IMR-90 (cell line): ENCODE results near the gene AKAP4. TPM values are rescaled to one million over a fixed set of nuclear protein-coding genes. Genes with fewer than 3 reads are reported as not detected.

Experiments used
- ATAC-seq: fragments of 200-7000 bp; cut with Tn5 transposase; 2 replicates; pipeline ENCODE4 v1.9.1; 2020; ENCODE audit warnings: low read depth, mild to moderate bottlenecking, moderate library complexity
- BruUV-seq: library from RNA; stranded (reverse); fragments of 400-500 nt; replicated peaks from 2 replicates; lab custom pipeline; 2021; lab: Mats Ljungman, UMichigan
- CTCF ChIA-PET: fragments of 300-600 bp; formaldehyde crosslinking; extraction: SDS; loops from one replicate; lab custom pipeline; 2021; ENCODE audit warnings: antibody characterized with exemption; lab: Yijun Ruan, JAX
- POLR2A ChIA-PET: fragments of 300-600 bp; sonication (Branson Sonifier 250); formaldehyde crosslinking; loops from one replicate; lab custom pipeline; 2022; ENCODE audit warnings: antibody characterized with exemption; ENCODE audit not compliant: unreplicated experiment; lab: Charles Lee
- DNase-seq: peaks from one replicate; pipeline ENCODE4 v3.0.0; 2013
- H2AFZ ChIP-seq: replicated peaks from 2 replicates; pipeline ENCODE3; 2013; ENCODE audit warnings: low read length, mild to moderate bottlenecking; ENCODE audit not compliant: poor library complexity
- H2AK5ac ChIP-seq: 2 replicates; pipeline ENCODE4 v1.6.1; 2013; ENCODE audit warnings: low read depth, low read length, inconsistent platforms
- H2AK9ac ChIP-seq: replicated peaks from 2 replicates; pipeline ENCODE3; 2013; ENCODE audit warnings: mild to moderate bottlenecking, low read depth, low read length, moderate library complexity; ENCODE audit not compliant: poor library complexity
- H2BK120ac ChIP-seq: 2 replicates; pipeline ENCODE4 v1.6.1; 2013; ENCODE audit warnings: low read depth, low read length, inconsistent platforms
- H2BK15ac ChIP-seq: 3 replicates; pipeline ENCODE4 v1.6.1; 2013; ENCODE audit warnings: low read depth, low read length, inconsistent platforms
- H2BK20ac ChIP-seq: 2 replicates; pipeline ENCODE4 v1.6.1; 2013; ENCODE audit warnings: low read depth, mild to moderate bottlenecking, inconsistent platforms, low read length, moderate library complexity
- H2BK5ac ChIP-seq: 2 replicates; pipeline ENCODE4 v1.6.1; 2013; ENCODE audit warnings: mild to moderate bottlenecking, low read depth, low read length, inconsistent platforms; ENCODE audit not compliant: poor library complexity, severe bottlenecking
- H3K14ac ChIP-seq: replicated peaks from 2 replicates; pipeline ENCODE4 v1.6.1; 2013; ENCODE audit warnings: low read depth, low read length, inconsistent platforms
- H3K18ac ChIP-seq: 2 replicates; pipeline ENCODE4 v1.6.1; 2013; ENCODE audit warnings: low read depth, low read length, control low read depth
- H3K23ac ChIP-seq: 2 replicates; pipeline ENCODE4 v1.6.1; 2013; ENCODE audit warnings: low read depth, low read length, inconsistent platforms
- H3K27ac ChIP-seq: 2 replicates; pipeline ENCODE4 v1.5.1; 2013; ENCODE audit warnings: mild to moderate bottlenecking, control low read depth, low read length; ENCODE audit not compliant: insufficient read depth
- H3K27me3 ChIP-seq: 2 replicates; pipeline ENCODE4 v1.6.1; 2013; ENCODE audit warnings: low read length; ENCODE audit not compliant: control insufficient read depth, insufficient read depth
- H3K36me3 ChIP-seq: 2 replicates; pipeline ENCODE4 v1.6.1; 2013; ENCODE audit warnings: low read length, mixed read lengths; ENCODE audit not compliant: control insufficient read depth, insufficient read depth
- H3K4ac ChIP-seq: 2 replicates; pipeline ENCODE4 v1.6.1; 2013; ENCODE audit warnings: low read depth, low read length, inconsistent platforms
- H3K4me1 ChIP-seq: 2 replicates; pipeline ENCODE4 v1.6.1; 2013; ENCODE audit warnings: low read length, mixed read lengths; ENCODE audit not compliant: control insufficient read depth, insufficient read depth
- H3K4me2 ChIP-seq: 2 replicates; pipeline ENCODE4 v1.6.1; 2013; ENCODE audit warnings: low read depth, mild to moderate bottlenecking, control low read depth, low read length, moderate library complexity
- H3K4me3 ChIP-seq: 2 replicates; pipeline ENCODE4 v1.5.1; 2013; ENCODE audit warnings: low read depth, mild to moderate bottlenecking, control low read depth, low read length, moderate library complexity; ENCODE audit not compliant: insufficient read depth
- H3K56ac ChIP-seq: 2 replicates; pipeline ENCODE4 v1.6.1; 2013; ENCODE audit warnings: low read length, inconsistent platforms; ENCODE audit not compliant: insufficient read depth; ENCODE audit errors: extremely low read depth
- H3K79me1 ChIP-seq, 2 experiments: 2 replicates each; pipeline ENCODE4 v1.6.1; 2013; ENCODE audit warnings: low read length in 2 of 2, inconsistent platforms in 1 of 2, low read depth in 1 of 2
- H3K9ac ChIP-seq: 2 replicates; pipeline ENCODE4 v1.6.1; 2013; ENCODE audit warnings: low read depth, low read length, control low read depth
- H3K9me1 ChIP-seq: 2 replicates; pipeline ENCODE4 v1.6.1; 2013; ENCODE audit warnings: low read length, inconsistent platforms; ENCODE audit not compliant: insufficient read depth
- H3K9me3 ChIP-seq: 2 replicates; pipeline ENCODE4 v1.6.1; 2013; ENCODE audit warnings: low read length; ENCODE audit not compliant: control insufficient read depth, insufficient read depth
- H4K20me1 ChIP-seq: 2 replicates; pipeline ENCODE4 v1.6.1; 2013; ENCODE audit warnings: low read length, inconsistent platforms; ENCODE audit not compliant: insufficient read depth
- H4K5ac ChIP-seq: 2 replicates; pipeline ENCODE4 v1.6.1; 2013; ENCODE audit warnings: mild to moderate bottlenecking, low read depth, low read length, control low read depth
- H4K8ac ChIP-seq, 2 experiments: 2 replicates each; pipeline ENCODE4 v1.6.1; 2013; ENCODE audit warnings: low read depth in 2 of 2, low read length in 2 of 2, control low read depth in 1 of 2, inconsistent platforms in 1 of 2
- H4K91ac ChIP-seq: 2 replicates; pipeline ENCODE4 v1.6.1; 2013; ENCODE audit warnings: low read depth, low read length, inconsistent platforms; ENCODE audit not compliant: insufficient read depth
- CEBPB ChIP-seq: IDR thresholded peaks from 2 replicates; pipeline ENCODE4 v1.6.1; 2012; ENCODE audit warnings: low read depth, low read length, improper control_type of control experiment
- CHD1 ChIP-seq: IDR thresholded peaks from 2 replicates; pipeline ENCODE4 v1.6.1; 2012; ENCODE audit warnings: low read depth, low read length, improper control_type of control experiment
- ELK1 ChIP-seq: fragments of 150-350 bp; IDR thresholded peaks from 2 replicates; pipeline ENCODE4 v1.6.1; 2016; ENCODE audit warnings: low read depth, mild to moderate bottlenecking, low read length, moderate library complexity, borderline replicate concordance
- FOS ChIP-seq: fragments of 150-350 bp; IDR thresholded peaks from 2 replicates; pipeline ENCODE4 v1.6.1; 2016; ENCODE audit warnings: low read depth, low read length
- MAFK ChIP-seq: IDR thresholded peaks from 2 replicates; pipeline ENCODE4 v1.6.1; 2012; ENCODE audit warnings: low read depth, low read length, improper control_type of control experiment
- MXI1 ChIP-seq: IDR thresholded peaks from 2 replicates; pipeline ENCODE4 v1.6.1; 2012; ENCODE audit warnings: low read depth, mild to moderate bottlenecking, low read length, moderate library complexity, borderline replicate concordance
- NFE2L2 ChIP-seq: fragments of 150-350 bp; IDR thresholded peaks from 2 replicates; pipeline ENCODE4 v1.6.1; 2016; ENCODE audit warnings: low read depth, mild to moderate bottlenecking, low read length
- POLR2A ChIP-seq: IDR thresholded peaks from 2 replicates; pipeline ENCODE4 v1.6.1; 2012; ENCODE audit warnings: mild to moderate bottlenecking, low read depth, low read length
- RAD21 ChIP-seq: IDR thresholded peaks from 2 replicates; pipeline ENCODE4 v1.6.1; 2012; ENCODE audit warnings: low read length, improper control_type of control experiment
- RCOR1 ChIP-seq: IDR thresholded peaks from 2 replicates; pipeline ENCODE4 v1.6.1; 2012; ENCODE audit warnings: mild to moderate bottlenecking, low read length, improper control_type of control experiment; ENCODE audit not compliant: insufficient replicate concordance
- USF2 ChIP-seq: fragments of 150-350 bp; IDR thresholded peaks from 2 replicates; pipeline ENCODE4 v1.6.1; 2017; ENCODE audit warnings: mild to moderate bottlenecking, antibody characterized with exemption, low read length, low read depth
- WGBS, 2 experiments: methylation state at CpG; one replicate each; pipeline versions ENCODE4 v1.1.5 to v1.1.7; 2013; ENCODE audit warnings: missing lambda C conversion rate in 2 of 2; ENCODE audit not compliant: insufficient read length in 1 of 2; ENCODE audit errors: extremely low coverage in 2 of 2; 5-methylcytosine and 5-hydroxymethylcytosine counted together
- dilution Hi-C: fragments of 300-500 bp; cut with HindIII; formaldehyde crosslinking; loops from one replicate; pipeline ENCODE4 v1.14.3; 2018; ENCODE audit warnings: low sequenced_read_pairs; ENCODE audit not compliant: unreplicated experiment
- in situ Hi-C: fragments of 300-500 bp; cut with MboI; formaldehyde crosslinking; loops from 3 replicates; pipeline ENCODE4 v1.14.3; 2019; ENCODE audit warnings: low sequenced_read_pairs, inconsistent platforms, mixed read lengths
- intact Hi-C: fragments of 100-400 bp; cut with micrococcal nuclease; formaldehyde crosslinking; loops from 2 replicates; pipeline ENCODE4 v1.10.0; 2022
- polyA plus RNA-seq, 3 experiments: library from polyadenylated mRNA; depleted of rRNA; stranded (reverse); fragments of >200 nt; gene quantifications; 2 replicates each; pipeline ENCODE4 v1.2.3, GENCODE V29; 2012; ENCODE audit warnings: low replicate concordance in 1 of 3
- total RNA-seq: library from RNA; depleted of rRNA; stranded (reverse); fragments of >200 nt; gene quantifications from 2 replicates; pipeline ENCODE4 v1.2.3, GENCODE V29; 2012

AKAP4 gene
- total and polyA plus RNA-seq, 2 of the 4 experiments (the other 2 are of a cell fraction), result not detected

GRCh38 chrX:50168241-50168687 lies 32.5 kb downstream of the AKAP4 start:
- ATAC-seq, result no peak
- Histone ChIP-seq H4K8ac (no peak overlapping the region), H4K91ac (no peak overlapping the region), H3K4me1 (no peaks in the 10 kb centered on the region), H3K4ac (no peak overlapping the region), H3K23ac (no peak overlapping the region), H3K18ac (no peak overlapping the region), H2AK9ac (no peak overlapping the region), H2BK15ac (no peak overlapping the region), H4K5ac (no peak overlapping the region), H2BK20ac (no peak overlapping the region), H3K9me3 (no peaks in the 10 kb centered on the region), H3K27ac (no peak overlapping the region), H2AK5ac (no peak overlapping the region), H3K56ac (no peak overlapping the region), H4K20me1 (no peaks in the 10 kb centered on the region), H2BK5ac (no peak overlapping the region), H3K14ac (no peak overlapping the region), H3K79me1 (no peaks in the 10 kb centered on the region), H3K9ac (no peak overlapping the region), H3K36me3 (no peaks in the 10 kb centered on the region), H3K4me3 (no peak overlapping the region), H2BK120ac (no peak overlapping the region), H3K9me1 (no peaks in the 10 kb centered on the region), H2AFZ (no peak overlapping the region), H3K27me3 (peaks cover 5% of the 10 kb centered on the region; the same call in 1 of the 2 replicates), H3K4me2 (no peak overlapping the region)
- BruUV-seq, result no TSS peak
- CTCF ChIA-PET, result no interaction called here
- peak; percentile 4 for DNase-seq
- dilution Hi-C loops, result no loop called here
- 90% methylated on average over 2 of the region's 5 CpGs; no CpG with 5 or more reads in 1 of the 2 experiments for WGBS, 2 experiments
- intact Hi-C loops, result no loop called here
- TF ChIP-seq CHD1, result no peak
- no peak for TF ChIP-seq RCOR1
- TF ChIP-seq ELK1, result no peak
- peak; percentile 85 for TF ChIP-seq NFE2L2
- no peak for TF ChIP-seq CEBPB
- TF ChIP-seq USF2, result no peak
- no peak for TF ChIP-seq FOS
- peak; percentile 39; the same call in 1 of the 2 replicates for TF ChIP-seq MAFK
- no peak for TF ChIP-seq RAD21
- TF ChIP-seq POLR2A, result no peak
- no peak for TF ChIP-seq MXI1
- in situ Hi-C loops, result no loop called here
- POLR2A ChIA-PET, result no interaction called here
